HG03025 (cell line): ENCODE measurements around the gene POP5.
"Not testable (repeated sequence)": the region's sequence is repeated elsewhere in the genome, so short reads cannot be mapped to it uniquely, and the experiment has no call there.

Source experiments
- ATAC-seq: cut with Tn5 transposase; IDR thresholded peaks from one replicate; pipeline ENCODE4 v1.9.1; 2021; ENCODE audit warnings: mild to moderate bottlenecking, moderate library complexity; ENCODE audit not compliant: unreplicated experiment, low FRiP score

Gene POP5

GRCh38 chr12:120538281-120539156 is 42.7 kb downstream of the POP5 start:
- ATAC-seq = no peak

GRCh38 chr12:120537856-120538220 is 43.4 kb downstream of the POP5 start:
- no peak for ATAC-seq

- no peak for ATAC-seq
Measured at GRCh38 chr12:120536064-120536791, 45.0 kb downstream of the POP5 start.

GRCh38 chr12:120534703-120535655 is 46.2 kb downstream of the POP5 start:
- no peak for ATAC-seq

- ATAC-seq = no peak
Measured at GRCh38 chr12:120534203-120534702, 46.9 kb downstream of the POP5 start, which contains the start of gene RNF10. Gene RNF10, plus strand, starts transcription at chr12:120534356. Its CDS starts 456 bp downstream, at chr12:120534812.

GRCh38 chr12:120532701-120533238 is 48.4 kb downstream of the POP5 start:
- ATAC-seq = no peak

- not testable (repeated sequence) for ATAC-seq
Measured at GRCh38 chr12:120530418-120530761, 50.8 kb downstream of the POP5 start.

DNA sequence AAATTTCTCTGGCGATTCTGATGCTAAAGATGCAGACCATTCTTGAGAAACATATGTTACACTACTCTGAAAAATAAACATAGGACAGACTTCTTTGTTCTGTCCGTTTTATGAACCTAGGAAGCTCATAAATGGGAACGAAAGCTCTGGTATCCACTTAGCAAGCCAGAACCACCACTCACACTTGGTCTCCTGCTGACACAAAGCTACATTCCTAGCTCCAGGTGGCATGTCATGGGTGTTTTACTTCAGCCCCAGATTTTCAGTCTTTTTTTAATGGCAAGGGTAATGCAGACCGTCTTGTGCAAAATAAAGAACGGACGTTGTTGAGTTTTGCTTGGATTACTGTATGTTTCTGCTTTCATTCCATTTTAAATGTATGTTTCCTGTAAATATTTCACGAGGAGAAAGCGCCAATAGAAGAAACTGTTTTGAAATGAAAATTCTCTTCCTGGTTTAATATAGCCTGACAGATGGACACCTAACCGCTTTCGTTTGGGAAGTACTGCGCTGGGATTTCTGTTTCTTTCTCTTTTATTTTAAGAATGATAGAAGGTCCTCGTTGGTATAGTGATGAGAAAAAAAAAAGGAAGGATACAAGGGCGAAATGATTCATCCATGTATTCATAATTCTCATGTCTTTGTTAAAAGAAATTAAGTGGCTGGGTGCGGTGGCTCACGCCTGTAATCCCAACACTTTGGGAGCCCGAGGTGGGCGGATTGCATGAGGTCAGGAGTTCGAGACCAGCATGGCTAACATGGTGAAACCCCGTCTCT is 51.4 kb downstream of the POP5 start:
- ATAC-seq = no peak

DNA sequence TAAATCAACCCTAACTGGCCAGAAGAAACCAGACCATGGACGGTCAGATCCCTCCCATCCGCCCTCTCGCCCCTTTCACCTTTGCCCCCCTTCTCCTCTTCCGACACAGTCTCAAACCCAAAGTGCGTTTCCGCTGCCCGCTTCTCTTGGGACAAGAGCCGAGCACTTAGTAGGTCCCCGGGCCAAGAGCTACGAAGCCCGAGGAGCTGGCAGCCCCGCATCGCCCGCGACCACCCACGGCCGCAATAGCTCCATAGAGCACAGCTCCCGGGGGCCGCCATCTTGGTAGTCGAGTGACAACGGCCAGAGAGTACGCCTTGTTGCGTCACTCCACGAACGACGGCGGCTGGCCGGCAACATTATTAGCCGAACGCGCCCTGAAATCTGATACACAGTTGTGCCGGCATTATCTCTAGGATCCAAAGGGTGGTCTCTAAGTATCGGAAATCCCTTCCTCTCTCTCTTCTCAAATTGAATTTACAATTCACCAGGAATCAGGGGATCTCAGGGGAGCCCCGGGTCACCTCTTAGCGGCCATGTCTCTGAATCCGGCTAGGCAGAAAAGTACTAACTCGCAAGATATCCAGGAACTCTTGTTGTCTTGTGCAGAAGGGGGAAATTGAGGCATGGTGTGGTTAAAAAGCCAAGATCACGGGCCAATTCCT is 52.2 kb downstream of the POP5 start, which contains the start of gene COQ5:
TSS of gene COQ5 (minus strand) at position 298 of the 665 bp plus-strand sequence. CDS start at position 281, 17 bp downstream.
- peak; percentile 60 for ATAC-seq
